H1 (cell line): ENCODE measurements around the gene HFE.

ENCODE experiments used
- EP300 ChIP-seq, 2 experiments: IDR thresholded peaks; 1 replicate in 1 of 2; 2 replicates in 1 of 2; pipeline ENCODE4 v1.6.1; 2011 to 2012; ENCODE audit warnings: low read depth in 2 of 2, low read length in 2 of 2, mild to moderate bottlenecking in 2 of 2, borderline replicate concordance in 1 of 2, inconsistent platforms in 1 of 2, moderate library complexity in 1 of 2
- EZH2 ChIP-seq: fragments of 200-600 bp; sonication (generic); IDR thresholded peaks from 2 replicates; pipeline ENCODE4 v1.7.1; 2012; ENCODE audit warnings: low read depth, mild to moderate bottlenecking, moderate library complexity, low read length, inconsistent platforms; ENCODE audit not compliant: severe bottlenecking
- HDAC6 ChIP-seq: IDR thresholded peaks from one replicate; pipeline ENCODE4 v1.7.1; 2012; ENCODE audit warnings: low read depth, mild to moderate bottlenecking, inconsistent platforms, low read length, moderate library complexity
- NANOG ChIP-seq: IDR thresholded peaks from 2 replicates; pipeline ENCODE4 v1.6.1; 2011; ENCODE audit warnings: low read length, low read depth, mild to moderate bottlenecking, inconsistent platforms; ENCODE audit not compliant: insufficient read depth, poor library complexity, severe bottlenecking
- POLR2A ChIP-seq, 2 experiments: IDR thresholded peaks; 1 replicate in 1 of 2; 2 replicates in 1 of 2; pipeline ENCODE4 v1.6.1; 2011; ENCODE audit warnings: low read depth in 2 of 2, low read length in 2 of 2, mild to moderate bottlenecking in 2 of 2; ENCODE audit errors: control extremely low read depth in 1 of 2
- RAD21 ChIP-seq, 2 experiments: IDR thresholded peaks in 1 of 2; conservative IDR thresholded peaks in 1 of 2; 2 replicates each; pipeline ENCODE4 v1.6.1; 2011; ENCODE audit warnings: low read depth in 2 of 2, low read length in 2 of 2, improper control_type of control experiment in 1 of 2, inconsistent platforms in 1 of 2, mild to moderate bottlenecking in 1 of 2, moderate library complexity in 1 of 2
- RFX5 ChIP-seq: IDR thresholded peaks from 2 replicates; pipeline ENCODE4 v1.6.1; 2011; ENCODE audit warnings: low read depth, low read length, improper control_type of control experiment, borderline replicate concordance
- TAF1 ChIP-seq: IDR thresholded peaks from 2 replicates; pipeline ENCODE4 v1.6.1; 2011; ENCODE audit warnings: mild to moderate bottlenecking, low read depth, low read length
- TEAD4 ChIP-seq: IDR thresholded peaks from 2 replicates; pipeline ENCODE4 v1.6.1; 2012; ENCODE audit warnings: low read depth, low read length, inconsistent platforms, mixed read lengths
- TF ChIP-seq, protein P1 (sequence below), 3 experiments: IDR thresholded peaks; 1 replicate in 2 of 3; 2 replicates in 1 of 3; pipeline versions ENCODE4 v1.5.1 to v1.6.1; 2011; ENCODE audit warnings: low read length in 3 of 3, mild to moderate bottlenecking in 3 of 3, inconsistent platforms in 2 of 3, low read depth in 1 of 3, moderate library complexity in 1 of 3; ENCODE audit not compliant: insufficient read depth in 1 of 3; ENCODE audit errors: control extremely low read depth in 1 of 3
- TF ChIP-seq, protein P2 (sequence below): IDR thresholded peaks from 2 replicates; pipeline ENCODE4 v1.6.1; 2012; ENCODE audit warnings: inconsistent platforms

DNA sequence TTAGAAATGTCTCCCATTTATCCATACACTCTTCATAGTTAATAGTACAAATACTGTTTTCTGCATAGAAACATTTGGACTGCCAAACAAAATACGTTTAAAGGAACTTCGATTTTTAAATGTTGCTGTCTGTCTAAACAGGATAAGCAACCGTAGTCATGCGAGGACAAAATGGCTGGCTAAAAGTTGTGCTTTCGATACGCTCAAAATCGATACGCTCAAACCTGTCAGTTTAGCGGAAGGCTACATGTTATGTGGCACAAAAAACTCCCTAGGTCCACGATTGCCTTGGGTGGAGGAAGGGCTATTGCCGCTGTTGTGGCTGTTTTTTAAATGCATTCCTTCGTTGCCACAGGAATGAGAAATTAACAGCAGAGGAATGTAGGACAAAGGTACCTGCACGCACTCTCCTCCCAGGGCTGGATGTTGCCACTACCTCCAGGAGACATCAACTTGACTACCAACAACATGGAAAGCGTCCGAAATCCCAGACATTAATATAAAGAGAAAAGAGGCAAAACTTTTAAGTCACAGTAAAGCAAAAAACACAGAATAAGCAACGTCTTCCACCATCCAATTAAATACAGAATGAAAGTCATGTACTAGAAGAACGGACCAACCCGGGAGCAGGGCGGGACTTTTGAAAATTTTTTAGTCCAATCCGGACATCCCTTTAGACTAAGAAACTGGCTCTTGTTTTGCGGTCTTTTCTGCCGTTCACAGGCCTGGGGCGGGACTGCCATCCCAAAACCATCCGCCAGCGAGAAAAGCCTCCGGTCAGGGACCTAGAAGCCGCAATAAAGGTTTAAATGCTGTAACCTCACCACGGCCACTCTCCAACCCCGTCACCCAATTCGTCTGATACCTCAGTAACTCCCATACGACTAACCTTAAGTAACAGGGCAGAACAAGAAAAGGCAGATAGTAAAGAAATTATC lies 32.2 kb upstream of the HFE start:
- TF ChIP-seq TEAD4: peak; percentile 61
- no peak for TF ChIP-seq NANOG
- TF ChIP-seq, protein P1, sequence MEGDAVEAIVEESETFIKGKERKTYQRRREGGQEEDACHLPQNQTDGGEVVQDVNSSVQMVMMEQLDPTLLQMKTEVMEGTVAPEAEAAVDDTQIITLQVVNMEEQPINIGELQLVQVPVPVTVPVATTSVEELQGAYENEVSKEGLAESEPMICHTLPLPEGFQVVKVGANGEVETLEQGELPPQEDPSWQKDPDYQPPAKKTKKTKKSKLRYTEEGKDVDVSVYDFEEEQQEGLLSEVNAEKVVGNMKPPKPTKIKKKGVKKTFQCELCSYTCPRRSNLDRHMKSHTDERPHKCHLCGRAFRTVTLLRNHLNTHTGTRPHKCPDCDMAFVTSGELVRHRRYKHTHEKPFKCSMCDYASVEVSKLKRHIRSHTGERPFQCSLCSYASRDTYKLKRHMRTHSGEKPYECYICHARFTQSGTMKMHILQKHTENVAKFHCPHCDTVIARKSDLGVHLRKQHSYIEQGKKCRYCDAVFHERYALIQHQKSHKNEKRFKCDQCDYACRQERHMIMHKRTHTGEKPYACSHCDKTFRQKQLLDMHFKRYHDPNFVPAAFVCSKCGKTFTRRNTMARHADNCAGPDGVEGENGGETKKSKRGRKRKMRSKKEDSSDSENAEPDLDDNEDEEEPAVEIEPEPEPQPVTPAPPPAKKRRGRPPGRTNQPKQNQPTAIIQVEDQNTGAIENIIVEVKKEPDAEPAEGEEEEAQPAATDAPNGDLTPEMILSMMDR (IDR thresholded peaks at IDR 0.05; ENCODE audit: control extremely low read depth in 1 of 3, insufficient read depth in 1 of 3, low read depth in 1 of 3, low read length in 3 of 3): no peak
- TF ChIP-seq RFX5: no peak
- TF ChIP-seq EZH2: no peak
- peak; percentile 14 to 29; a peak in 2 of 4 replicates for TF ChIP-seq RAD21 (IDR thresholded peaks at IDR 0.05 in 1 of 2, conservative IDR thresholded peaks at IDR 0.05 in 1 of 2; ENCODE audit: low read depth in 2 of 2, low read length in 2 of 2)
- peak; percentile 77 for TF ChIP-seq TAF1
- TF ChIP-seq, protein P2, sequence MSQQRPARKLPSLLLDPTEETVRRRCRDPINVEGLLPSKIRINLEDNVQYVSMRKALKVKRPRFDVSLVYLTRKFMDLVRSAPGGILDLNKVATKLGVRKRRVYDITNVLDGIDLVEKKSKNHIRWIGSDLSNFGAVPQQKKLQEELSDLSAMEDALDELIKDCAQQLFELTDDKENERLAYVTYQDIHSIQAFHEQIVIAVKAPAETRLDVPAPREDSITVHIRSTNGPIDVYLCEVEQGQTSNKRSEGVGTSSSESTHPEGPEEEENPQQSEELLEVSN: no peak
- TF ChIP-seq EP300 (IDR thresholded peaks at IDR 0.05; ENCODE audit: borderline replicate concordance in 1 of 2, low read depth in 2 of 2, low read length in 2 of 2): no peak
- TF ChIP-seq HDAC6: no peak
- peak; percentile 95 to 97 for TF ChIP-seq POLR2A (IDR thresholded peaks at IDR 0.05; ENCODE audit: control extremely low read depth in 1 of 2, low read depth in 2 of 2, low read length in 2 of 2)
